Measurements from ENCODE around the gene VEPH1.

VEPH1 gene

DNA sequence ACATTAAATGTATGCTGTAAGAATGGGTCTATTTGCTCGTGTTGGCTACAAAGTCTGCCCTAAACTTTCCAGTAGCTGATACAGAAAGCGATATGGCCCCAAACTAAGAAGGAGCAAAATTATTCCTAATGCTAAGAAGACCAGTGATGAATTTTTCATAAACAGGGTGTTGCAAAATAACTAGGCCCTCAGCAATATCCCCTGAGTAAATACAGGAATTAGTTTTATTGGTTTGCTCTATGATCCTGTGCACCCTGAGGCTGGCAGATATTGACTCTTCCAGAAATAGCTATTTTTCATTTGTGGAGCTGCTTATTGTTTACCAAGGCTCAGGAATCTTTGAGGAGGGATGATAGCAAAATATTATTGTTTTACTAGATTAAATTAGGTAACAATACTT, 282.3 kb downstream of the VEPH1 start:
- Histone ChIP-seq H2AFZ (ENCODE audit: low read depth, low read length, severe bottlenecking) (no peak overlapping the region), H3K36me3 (ENCODE audit: low read length) (no peaks in the 10 kb centered on the region), H3K27me3 (ENCODE audit: low read length) (no peaks in the 10 kb centered on the region), H3K9ac (ENCODE audit: low read length) (no peak overlapping the region), H3K4me2 (ENCODE audit: low read depth, low read length, poor library complexity, severe bottlenecking) (no peak overlapping the region), H3K9me3 (ENCODE audit: insufficient read depth, low read length) (no peaks in the 10 kb centered on the region), H4K20me1 (ENCODE audit: low read depth, low read length) (no peaks in the 10 kb centered on the region), H3F3A (ENCODE audit: insufficient read depth) (no peaks in the 10 kb centered on the region), H3K4me3 (ENCODE audit: insufficient read depth, low read length, poor library complexity, severe bottlenecking) (no peak overlapping the region), H3K79me2 (ENCODE audit: insufficient read depth, low read length) (no peaks in the 10 kb centered on the region), H3K9me2 (replicated peaks; ENCODE audit: insufficient read depth, low read length) (no peaks in the 10 kb centered on the region), H3K27ac (ENCODE audit: low read depth, low read length) (no peak overlapping the region)
- TF ChIP-seq EZH2phosphoT487 (conservative IDR thresholded peaks at IDR 0.05; ENCODE audit: low read length), result no peak
- TF ChIP-seq, protein P1, sequence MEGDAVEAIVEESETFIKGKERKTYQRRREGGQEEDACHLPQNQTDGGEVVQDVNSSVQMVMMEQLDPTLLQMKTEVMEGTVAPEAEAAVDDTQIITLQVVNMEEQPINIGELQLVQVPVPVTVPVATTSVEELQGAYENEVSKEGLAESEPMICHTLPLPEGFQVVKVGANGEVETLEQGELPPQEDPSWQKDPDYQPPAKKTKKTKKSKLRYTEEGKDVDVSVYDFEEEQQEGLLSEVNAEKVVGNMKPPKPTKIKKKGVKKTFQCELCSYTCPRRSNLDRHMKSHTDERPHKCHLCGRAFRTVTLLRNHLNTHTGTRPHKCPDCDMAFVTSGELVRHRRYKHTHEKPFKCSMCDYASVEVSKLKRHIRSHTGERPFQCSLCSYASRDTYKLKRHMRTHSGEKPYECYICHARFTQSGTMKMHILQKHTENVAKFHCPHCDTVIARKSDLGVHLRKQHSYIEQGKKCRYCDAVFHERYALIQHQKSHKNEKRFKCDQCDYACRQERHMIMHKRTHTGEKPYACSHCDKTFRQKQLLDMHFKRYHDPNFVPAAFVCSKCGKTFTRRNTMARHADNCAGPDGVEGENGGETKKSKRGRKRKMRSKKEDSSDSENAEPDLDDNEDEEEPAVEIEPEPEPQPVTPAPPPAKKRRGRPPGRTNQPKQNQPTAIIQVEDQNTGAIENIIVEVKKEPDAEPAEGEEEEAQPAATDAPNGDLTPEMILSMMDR (IDR thresholded peaks at IDR 0.05; ENCODE audit: insufficient read depth, low read length, poor library complexity, severe bottlenecking), result no peak

DNA sequence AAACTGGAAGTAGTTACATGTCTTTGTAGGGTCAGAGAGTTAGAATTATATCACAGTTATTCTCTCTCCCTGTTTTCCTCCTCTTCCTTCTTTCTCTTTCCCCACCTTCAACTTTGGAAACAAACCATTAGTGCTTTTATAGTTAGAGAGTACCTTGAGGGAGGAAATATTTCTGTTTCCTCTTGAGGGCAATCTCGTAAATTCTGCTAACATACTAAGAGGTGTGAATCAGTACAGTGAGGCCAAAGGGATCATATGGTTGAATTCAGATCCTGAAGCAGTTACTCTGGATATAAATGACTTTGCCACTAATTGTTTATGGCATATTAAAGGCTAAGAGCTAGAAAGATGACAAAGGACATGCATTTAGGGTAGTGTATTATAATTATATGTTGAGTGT, 283.0 kb downstream of the VEPH1 start:
- TF ChIP-seq, protein P1 (IDR thresholded peaks at IDR 0.05; ENCODE audit: insufficient read depth, low read length, poor library complexity, severe bottlenecking), result no peak
- TF ChIP-seq EZH2phosphoT487 (conservative IDR thresholded peaks at IDR 0.05; ENCODE audit: low read length), result no peak
- Histone ChIP-seq H3F3A (ENCODE audit: insufficient read depth) (no peaks in the 10 kb centered on the region), H3K4me3 (ENCODE audit: insufficient read depth, low read length, poor library complexity, severe bottlenecking) (no peak overlapping the region), H3K27me3 (ENCODE audit: low read length) (no peaks in the 10 kb centered on the region), H3K27ac (ENCODE audit: low read depth, low read length) (no peak overlapping the region), H2AFZ (ENCODE audit: low read depth, low read length, severe bottlenecking) (no peak overlapping the region), H3K36me3 (ENCODE audit: low read length) (no peaks in the 10 kb centered on the region), H3K79me2 (ENCODE audit: insufficient read depth, low read length) (no peaks in the 10 kb centered on the region), H3K4me2 (ENCODE audit: low read depth, low read length, poor library complexity, severe bottlenecking) (no peak overlapping the region), H4K20me1 (ENCODE audit: low read depth, low read length) (no peaks in the 10 kb centered on the region), H3K9ac (ENCODE audit: low read length) (no peak overlapping the region), H3K9me3 (ENCODE audit: insufficient read depth, low read length) (no peaks in the 10 kb centered on the region), H3K9me2 (replicated peaks; ENCODE audit: insufficient read depth, low read length) (no peaks in the 10 kb centered on the region)

DNA sequence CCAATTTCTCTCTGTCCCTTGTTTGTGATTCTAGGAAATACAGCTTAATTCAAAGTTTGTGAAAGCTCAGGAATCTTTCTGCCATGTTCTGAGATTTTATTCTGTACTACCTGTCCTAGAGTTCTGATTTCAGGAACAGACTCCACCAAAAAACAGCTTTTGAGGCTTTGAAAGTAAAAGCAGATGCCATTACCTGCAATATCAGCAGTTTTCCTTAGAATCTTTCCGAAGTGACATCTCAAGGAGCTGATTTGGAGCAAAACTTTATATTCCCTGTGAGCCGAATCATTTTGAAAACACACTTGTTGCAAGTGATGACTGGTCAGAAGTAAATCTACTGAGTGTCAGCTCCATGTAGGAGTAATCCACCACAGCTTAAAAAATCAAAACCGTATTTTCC, 284.0 kb downstream of the VEPH1 start:
- no peaks in the 10 kb centered on the region for H4K20me1 ChIP-seq (ENCODE audit: low read depth, low read length)
- H3K9me3 ChIP-seq (ENCODE audit: insufficient read depth, low read length), result no peaks in the 10 kb centered on the region
- H3K4me3 ChIP-seq (ENCODE audit: insufficient read depth, low read length, poor library complexity, severe bottlenecking), result no peak overlapping the region
- no peaks in the 10 kb centered on the region for H3K27me3 ChIP-seq (ENCODE audit: low read length)
- H3K36me3 ChIP-seq (ENCODE audit: low read length), result no peaks in the 10 kb centered on the region
- H2AFZ ChIP-seq (ENCODE audit: low read depth, low read length, severe bottlenecking), result no peak overlapping the region
- H3K27ac ChIP-seq (ENCODE audit: low read depth, low read length), result no peak overlapping the region
- no peaks in the 10 kb centered on the region for H3F3A ChIP-seq (ENCODE audit: insufficient read depth)
- no peak overlapping the region for H3K4me2 ChIP-seq (ENCODE audit: low read depth, low read length, poor library complexity, severe bottlenecking)
- TF ChIP-seq, protein P1 (IDR thresholded peaks at IDR 0.05; ENCODE audit: insufficient read depth, low read length, poor library complexity, severe bottlenecking), result no peak
- no peak for TF ChIP-seq EZH2phosphoT487 (conservative IDR thresholded peaks at IDR 0.05; ENCODE audit: low read length)
- no peaks in the 10 kb centered on the region for H3K79me2 ChIP-seq (ENCODE audit: insufficient read depth, low read length)
- H3K9me2 ChIP-seq (replicated peaks; ENCODE audit: insufficient read depth, low read length), result no peaks in the 10 kb centered on the region
- no peak overlapping the region for H3K9ac ChIP-seq (ENCODE audit: low read length)

Measured in SU-DHL-6 (cell line).